Measurements from ENCODE around the gene NUBP2.

The NUBP2 gene

GRCh38 chr16:1828645-1829410, 46.1 kb downstream of the NUBP2 start:
- DNase-seq (ENCODE audit: low read depth): no peak

GRCh38 chr16:1830213-1830612, 47.5 kb downstream of the NUBP2 start:
- no peak for DNase-seq (ENCODE audit: low read depth)

GRCh38 chr16:1831186-1832075, 48.7 kb downstream of the NUBP2 start:
- DNase-seq (ENCODE audit: low read depth): no peak

GRCh38 chr16:1832838-1833454, 50.2 kb downstream of the NUBP2 start:
- DNase-seq (ENCODE audit: low read depth): no peak

- no peak for DNase-seq (ENCODE audit: low read depth)
Measured at GRCh38 chr16:1834096-1834495, 51.3 kb downstream of the NUBP2 start.

Data from ELR (cell line).